GM12864 (cell line): ENCODE data around the gene KRT85.
A peak's percentile ranks its signal among the peaks of the same experiment; 100 is the strongest.

ENCODE experiments used
- DNase-seq: peaks from one replicate; pipeline ENCODE4 v3.0.0-alpha.2; 2011; ENCODE audit warnings: low read depth
- H3K4me3 ChIP-seq: 2 replicates; pipeline ENCODE4 v1.5.1; 2011; ENCODE audit warnings: mild to moderate bottlenecking, low read depth, low read length, control low read depth
- TF ChIP-seq, protein P1 (sequence below): IDR thresholded peaks from 2 replicates; pipeline ENCODE4 v1.5.1; 2011; ENCODE audit warnings: low read depth, mild to moderate bottlenecking, moderate library complexity, low read length, control low read depth, inconsistent platforms; ENCODE audit errors: missing control alignments

Gene KRT85

GRCh38 chr12:52363111-52363679 lies 4.1 kb downstream of the KRT85 start:
- H3K4me3 ChIP-seq = no peak overlapping the region
- DNase-seq = no peak
- TF ChIP-seq, protein P1, sequence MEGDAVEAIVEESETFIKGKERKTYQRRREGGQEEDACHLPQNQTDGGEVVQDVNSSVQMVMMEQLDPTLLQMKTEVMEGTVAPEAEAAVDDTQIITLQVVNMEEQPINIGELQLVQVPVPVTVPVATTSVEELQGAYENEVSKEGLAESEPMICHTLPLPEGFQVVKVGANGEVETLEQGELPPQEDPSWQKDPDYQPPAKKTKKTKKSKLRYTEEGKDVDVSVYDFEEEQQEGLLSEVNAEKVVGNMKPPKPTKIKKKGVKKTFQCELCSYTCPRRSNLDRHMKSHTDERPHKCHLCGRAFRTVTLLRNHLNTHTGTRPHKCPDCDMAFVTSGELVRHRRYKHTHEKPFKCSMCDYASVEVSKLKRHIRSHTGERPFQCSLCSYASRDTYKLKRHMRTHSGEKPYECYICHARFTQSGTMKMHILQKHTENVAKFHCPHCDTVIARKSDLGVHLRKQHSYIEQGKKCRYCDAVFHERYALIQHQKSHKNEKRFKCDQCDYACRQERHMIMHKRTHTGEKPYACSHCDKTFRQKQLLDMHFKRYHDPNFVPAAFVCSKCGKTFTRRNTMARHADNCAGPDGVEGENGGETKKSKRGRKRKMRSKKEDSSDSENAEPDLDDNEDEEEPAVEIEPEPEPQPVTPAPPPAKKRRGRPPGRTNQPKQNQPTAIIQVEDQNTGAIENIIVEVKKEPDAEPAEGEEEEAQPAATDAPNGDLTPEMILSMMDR = no peak

DNA sequence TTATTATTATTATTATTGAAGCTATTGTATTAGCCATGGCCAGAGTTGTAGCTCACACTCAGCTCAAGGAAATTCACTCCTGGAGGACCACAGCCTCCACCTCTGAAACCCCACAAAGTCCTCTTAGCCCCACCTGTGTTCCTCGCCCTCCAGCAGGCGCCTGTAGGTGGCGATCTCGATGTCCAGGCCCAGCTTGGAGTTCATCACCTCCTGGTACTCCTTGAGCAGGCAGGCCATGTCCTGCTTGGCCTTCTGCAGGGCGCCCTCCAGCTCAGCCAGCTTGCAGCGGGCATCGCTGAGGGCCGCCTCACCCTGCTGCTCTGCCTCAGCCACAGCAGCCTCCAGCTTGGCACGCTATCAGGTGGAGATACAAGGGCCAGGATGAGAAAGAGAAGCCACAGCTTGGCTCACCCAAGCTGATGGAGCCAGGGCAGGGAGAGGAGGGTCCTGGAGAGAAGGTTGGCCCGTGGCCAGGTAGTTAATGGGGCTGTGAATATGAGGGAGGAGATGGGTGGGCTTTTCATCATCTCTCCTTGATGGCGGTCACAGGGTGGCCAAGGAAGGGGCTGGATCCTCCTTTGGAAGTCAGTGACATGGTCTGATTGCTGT lies 5.1 kb downstream of the KRT85 start:
- DNase-seq = no peak

GRCh38 chr12:52361553-52361952 lies 5.7 kb downstream of the KRT85 start:
- no peak for DNase-seq
- TF ChIP-seq, protein P1 = no peak
- H3K4me3 ChIP-seq = no peak overlapping the region

More for the DNA sequence above, 5.1 kb downstream of the KRT85 start:
- H3K4me3 ChIP-seq = no peak overlapping the region
- TF ChIP-seq, protein P1 = peak; percentile 46

- H3K4me3 ChIP-seq = no peak overlapping the region
- DNase-seq = no peak
- TF ChIP-seq, protein P1 = no peak
These were observed 6.5 kb downstream of the KRT85 start for GRCh38 chr12:52360663-52361271.

- no peak for DNase-seq
- TF ChIP-seq, protein P1 = no peak
- H3K4me3 ChIP-seq = no peak overlapping the region
These were observed 7.1 kb downstream of the KRT85 start for GRCh38 chr12:52360106-52360662.

DNA sequence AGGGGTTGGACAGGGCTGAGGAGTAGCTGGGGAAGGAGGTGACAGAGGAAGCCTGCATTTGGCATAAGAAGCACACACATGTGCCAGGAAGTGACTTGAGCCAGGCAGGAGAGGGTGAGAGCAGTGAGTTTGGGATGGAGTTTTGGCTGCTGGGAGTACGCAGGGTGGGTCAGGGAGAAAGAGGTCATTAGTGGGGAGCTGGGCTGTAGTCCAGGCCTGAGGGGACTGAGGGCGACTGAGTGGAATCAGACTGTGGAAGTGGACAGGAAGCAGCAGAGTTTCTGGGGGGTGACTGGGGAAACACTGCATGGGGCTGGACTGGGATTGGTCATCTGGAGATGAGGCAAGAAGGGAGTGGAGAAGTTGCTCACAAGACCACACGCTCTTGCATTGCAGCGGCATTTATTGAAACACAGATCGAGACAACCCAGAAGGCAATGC lies 7.6 kb downstream of the KRT85 start:
- no peak for DNase-seq
- TF ChIP-seq, protein P1 = no peak
- H3K4me3 ChIP-seq = no peak overlapping the region
